GM18868 (cell line): ENCODE measurements around the gene ST6GALNAC2.
"Not testable (repeated sequence)": the region's sequence is repeated elsewhere in the genome, so short reads cannot be mapped to it uniquely, and the experiment has no call there.

Experiments
- ATAC-seq: cut with Tn5 transposase; IDR thresholded peaks from one replicate; pipeline ENCODE4 v1.9.1; 2021; ENCODE audit warnings: mild to moderate bottlenecking, moderate library complexity; ENCODE audit not compliant: unreplicated experiment

Gene ST6GALNAC2

GRCh38 chr17:76542566-76542971, 43.1 kb downstream of the ST6GALNAC2 start:
- ATAC-seq = no peak

GRCh38 chr17:76541739-76542454, 43.8 kb downstream of the ST6GALNAC2 start:
- ATAC-seq = no peak

GRCh38 chr17:76540381-76541300, 45.0 kb downstream of the ST6GALNAC2 start:
- ATAC-seq = no peak

GRCh38 chr17:76539631-76540271, 45.9 kb downstream of the ST6GALNAC2 start, which contains the start of gene PRCD:
PRCD (plus strand) TSS chr17:76540044; CDS start chr17:76540142, 98 bp downstream.
- no peak for ATAC-seq

GRCh38 chr17:76538941-76539570, 46.6 kb downstream of the ST6GALNAC2 start:
- no peak for ATAC-seq

- no peak for ATAC-seq
Measured at GRCh38 chr17:76538281-76538931, 47.3 kb downstream of the ST6GALNAC2 start.

- no peak for ATAC-seq
Measured at GRCh38 chr17:76537578-76538280, 47.9 kb downstream of the ST6GALNAC2 start, which contains the start of gene CYGB. CYGB (minus strand) TSS chr17:76537709; CDS start chr17:76537542, 167 bp downstream.

- no peak for ATAC-seq
Measured at GRCh38 chr17:76537288-76537577, 48.4 kb downstream of the ST6GALNAC2 start.

GRCh38 chr17:76536511-76537287, 49.0 kb downstream of the ST6GALNAC2 start:
- no peak for ATAC-seq

- ATAC-seq = no peak
Measured at GRCh38 chr17:76535788-76536510, 49.7 kb downstream of the ST6GALNAC2 start.

GRCh38 chr17:76534831-76535732, 50.6 kb downstream of the ST6GALNAC2 start:
- no peak for ATAC-seq

GRCh38 chr17:76533640-76534359, 51.9 kb downstream of the ST6GALNAC2 start:
- not testable (repeated sequence) for ATAC-seq

- no peak for ATAC-seq
Measured at GRCh38 chr17:76532072-76532651, 53.5 kb downstream of the ST6GALNAC2 start.

GRCh38 chr17:76531486-76532038, 54.1 kb downstream of the ST6GALNAC2 start:
- no peak for ATAC-seq

GRCh38 chr17:76530811-76531485, 54.7 kb downstream of the ST6GALNAC2 start:
- no peak for ATAC-seq
